GDM1 (cell line): ENCODE data around the gene ERC1.

Experiments
- DNase-seq: peaks from one replicate; lab custom pipeline; 2025; lab: John Stamatoyannopoulos, UW

The ERC1 gene

GRCh38 chr12:1481906-1482305, 490.9 kb downstream of the ERC1 start:
- no peak for DNase-seq

- no peak for DNase-seq
Measured at GRCh38 chr12:1488908-1489381, 497.9 kb downstream of the ERC1 start.

GRCh38 chr12:1491983-1492697, 501.1 kb downstream of the ERC1 start:
- DNase-seq, result no peak

- no peak for DNase-seq
Measured at GRCh38 chr12:1493781-1494565, 502.9 kb downstream of the ERC1 start.

- no peak for DNase-seq
Measured at GRCh38 chr12:1494856-1495255, 503.8 kb downstream of the ERC1 start.

- DNase-seq, result no peak
Measured at GRCh38 chr12:1496162-1496900, 505.3 kb downstream of the ERC1 start.

GRCh38 chr12:1497161-1497560, 506.1 kb downstream of the ERC1 start:
- DNase-seq, result no peak

GRCh38 chr12:1498199-1498740, 507.2 kb downstream of the ERC1 start:
- DNase-seq, result no peak

GRCh38 chr12:1499351-1499750, 508.3 kb downstream of the ERC1 start:
- no peak for DNase-seq

- no peak for DNase-seq
Measured at GRCh38 chr12:1500095-1500801, 509.2 kb downstream of the ERC1 start.

- DNase-seq, result no peak
Measured at GRCh38 chr12:1501001-1501400, 510.0 kb downstream of the ERC1 start.

GRCh38 chr12:1501695-1502378, 510.8 kb downstream of the ERC1 start:
- no peak for DNase-seq

- no peak for DNase-seq
Measured at GRCh38 chr12:1502379-1502720, 511.3 kb downstream of the ERC1 start.

- DNase-seq, result no peak
Measured at GRCh38 chr12:1502831-1503230, 511.8 kb downstream of the ERC1 start.

GRCh38 chr12:1503281-1503711, 512.3 kb downstream of the ERC1 start:
- no peak for DNase-seq

- peak; percentile 48 for DNase-seq
Measured at GRCh38 chr12:1504304-1504894, 513.4 kb downstream of the ERC1 start.

- no peak for DNase-seq
Measured at GRCh38 chr12:1504895-1505311, 513.9 kb downstream of the ERC1 start.

GRCh38 chr12:1505576-1505975, 514.6 kb downstream of the ERC1 start:
- DNase-seq, result no peak

- DNase-seq, result no peak
Measured at GRCh38 chr12:1507308-1507707, 516.3 kb downstream of the ERC1 start.

- DNase-seq, result no peak
Measured at GRCh38 chr12:1509413-1510052, 518.5 kb downstream of the ERC1 start.
